Gastrocnemius medialis (tissue), 4 donors: Measurements from ENCODE around the gene PRG3.

Experiments
- CTCF ChIP-seq, 5 experiments: fragments of 450-650 bp in 3 of 5; fragments of 200-600 bp in 2 of 5; sonication (generic) in 2 of 5; IDR thresholded peaks in 4 of 5; conservative IDR thresholded peaks in 1 of 5; 1 replicate in 4 of 5; 2 replicates in 1 of 5; pipeline ENCODE4 v1.5.1; 2016 to 2019; ENCODE audit warnings: antibody characterized with exemption in 5 of 5, mild to moderate bottlenecking in 3 of 5, moderate library complexity in 3 of 5
- POLR2A ChIP-seq, 2 donors: fragments of 450-650 bp; IDR thresholded peaks; one replicate each; pipeline ENCODE4 v1.6.1; 2017; ENCODE audit warnings: antibody characterized with exemption in 2 of 2, mild to moderate bottlenecking in 2 of 2, moderate library complexity in 2 of 2

GRCh38 chr11:57354699-57355098 is 26.3 kb downstream of the PRG3 start:
- TF ChIP-seq CTCF (IDR thresholded peaks at IDR 0.05 in 4 of 5, conservative IDR thresholded peaks at IDR 0.05 in 1 of 5): no peak
- no peak for TF ChIP-seq POLR2A (IDR thresholded peaks at IDR 0.05)
